HepG2 (cell line): ENCODE results near the gene FRMD5. TPM values are rescaled to one million over a fixed set of nuclear protein-coding genes. Genes with fewer than 3 reads are reported as not detected.

Experiments
- ATAC-seq: fragments of 200-7000 bp; cut with Tn5 transposase; 3 replicates; pipeline ENCODE4 v1.9.1; 2020; ENCODE audit warnings: mild to moderate bottlenecking, moderate library complexity
- BruUV-seq: library from RNA; stranded (reverse); fragments of 400-500 nt; replicated peaks from 2 replicates; lab custom pipeline; 2021; lab: Mats Ljungman, UMichigan
- CTCF ChIA-PET: fragments of 300-600 bp; formaldehyde crosslinking; extraction: SDS; loops from one replicate; lab custom pipeline; 2021; ENCODE audit warnings: low total read pairs, inconsistent platforms, low intra/inter-chr PET ratio; lab: Yijun Ruan, JAX
- POLR2A ChIA-PET: fragments of 350-600 bp; sonication (Branson Sonifier 250); formaldehyde crosslinking; loops from one replicate; lab custom pipeline; 2020; ENCODE audit warnings: antibody characterized with exemption, inconsistent platforms; lab: Yijun Ruan, JAX
- DNase-seq: peaks from one replicate; pipeline ENCODE4 v3.0.0-alpha.2; 2015; ENCODE audit warnings: low spot score
- FAIRE-seq: peaks from 3 replicates; lab custom pipeline; 2011; peaks lifted over from hg19 to GRCh38; lab: Jason Lieb, UNC
- H2AFZ ChIP-seq: one replicate; pipeline ENCODE4 v1.6.1; 2011; ENCODE audit warnings: low read length, inconsistent platforms
- H3K27ac ChIP-seq: fragments of 300-600 bp; 3 replicates; pipeline ENCODE4 v1.8.0; 2011; ENCODE audit warnings: mixed run types, mild to moderate bottlenecking, mixed read lengths, low read length, inconsistent platforms; ENCODE audit not compliant: insufficient read depth; ENCODE audit errors: extremely low read length
- H3K27me3 ChIP-seq, 2 experiments: fragments of 200-600 bp in 1 of 2; 2 replicates in 1 of 2; 3 replicates in 1 of 2; pipeline versions ENCODE4 v1.6.0 to v1.8.0; 2011; ENCODE audit warnings: low read length in 2 of 2, mild to moderate bottlenecking in 2 of 2, moderate library complexity in 2 of 2, inconsistent platforms in 1 of 2; ENCODE audit not compliant: insufficient read depth in 2 of 2, control insufficient read depth in 1 of 2
- H3K36me3 ChIP-seq, 2 experiments: fragments of 200-600 bp in 1 of 2; replicated peaks in 1 of 2; 2 replicates in 1 of 2; 3 replicates in 1 of 2; pipeline versions ENCODE4 v1.5.1 to v1.8.0; 2011; ENCODE audit warnings: low read length in 2 of 2, inconsistent platforms in 1 of 2; ENCODE audit not compliant: insufficient read depth in 2 of 2, control insufficient read depth in 1 of 2
- H3K4me1 ChIP-seq: 2 replicates; pipeline ENCODE4 v1.5.1; 2012; ENCODE audit warnings: low read length, inconsistent platforms; ENCODE audit not compliant: insufficient read depth
- H3K4me2 ChIP-seq: 2 replicates; pipeline ENCODE4 v1.6.0; 2011; ENCODE audit warnings: low read depth, low read length, inconsistent platforms
- H3K4me3 ChIP-seq, 3 experiments: fragments of 200-600 bp in 1 of 3; sonication (generic), shearing (Covaris generic) in 1 of 3; replicated peaks in 1 of 3; 2 replicates each; pipeline ENCODE4 v1.5.1; 2011 to 2016; ENCODE audit warnings: low read length in 3 of 3, inconsistent platforms in 2 of 3, low read depth in 2 of 3, mild to moderate bottlenecking in 2 of 3, control low read depth in 1 of 3, mixed read lengths in 1 of 3; ENCODE audit not compliant: insufficient read depth in 1 of 3
- H3K79me2 ChIP-seq: one replicate; pipeline ENCODE4 v1.6.1; 2011; ENCODE audit warnings: low read length, inconsistent platforms; ENCODE audit not compliant: insufficient read depth
- H3K9ac ChIP-seq: 2 replicates; pipeline ENCODE4 v1.6.0; 2011; ENCODE audit warnings: mild to moderate bottlenecking, low read depth, low read length, inconsistent platforms; ENCODE audit not compliant: insufficient read depth
- H3K9me3 ChIP-seq: 2 replicates; pipeline ENCODE4 v1.5.1; 2012; ENCODE audit warnings: mild to moderate bottlenecking, low read length
- H4K20me1 ChIP-seq: 2 replicates; pipeline ENCODE4 v1.6.0; 2011; ENCODE audit warnings: inconsistent platforms, mild to moderate bottlenecking, low read length, moderate library complexity; ENCODE audit not compliant: insufficient read depth
- ATF5 ChIP-seq: sonication (generic); formaldehyde crosslinking; IDR thresholded peaks from 2 replicates; pipeline ENCODE4 v1.4.0; 2020; ENCODE audit warnings: mild to moderate bottlenecking, low read depth, missing genetic modification reagents
- GABPA ChIP-seq, 2 experiments: IDR thresholded peaks; 2 replicates each; pipeline ENCODE4 v1.6.1; 2011 to 2016; ENCODE audit warnings: low read depth in 2 of 2, low read length in 1 of 2, missing biosample characterization in 1 of 2, missing genetic modification characterization in 1 of 2
- HCFC1 ChIP-seq: fragments of 150-350 bp; IDR thresholded peaks from 2 replicates; pipeline ENCODE4 v1.6.1; 2014; ENCODE audit warnings: low read depth, low read length
- MLXIP ChIP-seq: sonication (generic); formaldehyde crosslinking; IDR thresholded peaks from 2 replicates; pipeline ENCODE4 v1.9.0; 2021; ENCODE audit warnings: missing genetic modification reagents, borderline replicate concordance
- RELA ChIP-seq: sonication (generic); formaldehyde crosslinking; IDR thresholded peaks from 2 replicates; pipeline ENCODE4 v1.4.0; 2020; ENCODE audit warnings: missing genetic modification reagents
- SALL2 ChIP-seq: sonication (generic); formaldehyde crosslinking; IDR thresholded peaks from 2 replicates; pipeline ENCODE4 v1.8.1; 2023; ENCODE audit warnings: mild to moderate bottlenecking, missing genetic modification reagents, inconsistent platforms
- ZBTB7A ChIP-seq: sonication (generic); formaldehyde crosslinking; IDR thresholded peaks from 2 replicates; pipeline ENCODE4 v1.8.0; 2022; ENCODE audit warnings: mild to moderate bottlenecking, missing genetic modification reagents
- ZNF142 ChIP-seq: sonication (generic); formaldehyde crosslinking; IDR thresholded peaks from 2 replicates; pipeline ENCODE4 v1.4.0; 2020; ENCODE audit warnings: missing genetic modification reagents
- ZNF3 ChIP-seq: IDR thresholded peaks from 2 replicates; pipeline ENCODE4 v1.7.0; 2017; ENCODE audit warnings: inconsistent platforms
- ZNF770 ChIP-seq: sonication (generic); formaldehyde crosslinking; IDR thresholded peaks from 2 replicates; pipeline ENCODE4 v1.5.0; 2020; ENCODE audit warnings: mild to moderate bottlenecking, missing genetic modification reagents
- ZNF776 ChIP-seq: sonication (generic); formaldehyde crosslinking; IDR thresholded peaks from 2 replicates; pipeline ENCODE4 v1.4.0; 2020; ENCODE audit warnings: mild to moderate bottlenecking, missing genetic modification reagents
- in situ Hi-C: cut with HindIII; loops from 2 replicates; pipeline ENCODE4 v1.10.0; 2017; ENCODE audit warnings: low pct_unique_long_range_greater_than_20kb; ENCODE audit not compliant: extremely low pct_ligation_motif_present
- intact Hi-C: fragments of 100-400 bp; cut with micrococcal nuclease; formaldehyde crosslinking; loops from one replicate; pipeline ENCODE4 v1.10.0; 2022; ENCODE audit not compliant: unreplicated experiment
- polyA plus RNA-seq, 8 experiments: library from polyadenylated mRNA; depleted of rRNA in 3 of 8; stranded (reverse) in 7 of 8; unstranded in 1 of 8; fragments of >200 nt; fragmentation: Illumina TruSeq in 4 of 8; extraction: Trizol in 4 of 8; gene quantifications; 2 replicates each; pipeline versions ENCODE4 v1.2.1 to v1.2.3, GENCODE V29; 2011 to 2016; ENCODE audit warnings: low read depth in 4 of 8, missing spikeins in 1 of 8, mixed read lengths in 1 of 8; ENCODE audit not compliant: insufficient read depth in 1 of 8
- total RNA-seq, 5 experiments: library from RNA; depleted of rRNA; stranded (reverse); fragments of >200 nt; fragmentation: Illumina TruSeq; extraction: Trizol; gene quantifications; 2 replicates each; pipeline ENCODE4 v1.2.3, GENCODE V29; 2016; ENCODE audit warnings: low read depth in 1 of 5

FRMD5 gene
- total and polyA plus RNA-seq, 2 of the 13 experiments (the other 11 are each of a cell fraction or from before 2014, with no cell fraction given): 0.93 to 1.5 TPM

GRCh38 chr15:43845421-43845820 lies 349.6 kb downstream of the FRMD5 start:
- H3K36me3 ChIP-seq: no peaks in the 10 kb centered on the region
- H3K4me2 ChIP-seq: no peak overlapping the region
- intact Hi-C loops: no loop called here
- no peak overlapping the region for H3K9ac ChIP-seq
- no peaks in the 10 kb centered on the region for H4K20me1 ChIP-seq
- in situ Hi-C loops: no loop called here
- no peak for FAIRE-seq
- CTCF ChIA-PET: no interaction called here
- H3K4me3 ChIP-seq: no peak overlapping the region
- no peak overlapping the region for H2AFZ ChIP-seq
- no peaks in the 10 kb centered on the region for H3K27me3 ChIP-seq
- no peak for DNase-seq
- BruUV-seq: no TSS peak
- POLR2A ChIA-PET: no interaction called here
- no peaks in the 10 kb centered on the region for H3K79me2 ChIP-seq
- ATAC-seq: no peak
- H3K27ac ChIP-seq: no peak overlapping the region
- H3K4me1 ChIP-seq: no peaks in the 10 kb centered on the region
- no peaks in the 10 kb centered on the region for H3K9me3 ChIP-seq
- TF ChIP-seq HCFC1 (no peak), ZBTB7A (CRISPR knock-in tag) (no peak), ZNF770 (CRISPR knock-in tag) (no peak), ATF5 (CRISPR knock-in tag) (no peak), RELA (CRISPR knock-in tag) (no peak), GABPA (IDR thresholded peaks at IDR 0.05; ENCODE audit: low read depth, low read length) (no peak), GABPA (CRISPR knock-in tag; IDR thresholded peaks at IDR 0.05; ENCODE audit: low read depth) (no peak), ZNF776 (CRISPR knock-in tag) (no peak), ZNF3 (CRISPR knock-in tag) (no peak), MLXIP (CRISPR knock-in tag) (no peak), SALL2 (no peak), ZNF142 (CRISPR knock-in tag) (no peak)
